ENCODE measurements around the gene ZNF474. TPM values are rescaled to one million over a fixed set of nuclear protein-coding genes. Genes with fewer than 3 reads are reported as not detected.

ZNF474 gene
- total RNA-seq, 2 donors from 2014 or later = 1.7 TPM; not detected in 1

DNA sequence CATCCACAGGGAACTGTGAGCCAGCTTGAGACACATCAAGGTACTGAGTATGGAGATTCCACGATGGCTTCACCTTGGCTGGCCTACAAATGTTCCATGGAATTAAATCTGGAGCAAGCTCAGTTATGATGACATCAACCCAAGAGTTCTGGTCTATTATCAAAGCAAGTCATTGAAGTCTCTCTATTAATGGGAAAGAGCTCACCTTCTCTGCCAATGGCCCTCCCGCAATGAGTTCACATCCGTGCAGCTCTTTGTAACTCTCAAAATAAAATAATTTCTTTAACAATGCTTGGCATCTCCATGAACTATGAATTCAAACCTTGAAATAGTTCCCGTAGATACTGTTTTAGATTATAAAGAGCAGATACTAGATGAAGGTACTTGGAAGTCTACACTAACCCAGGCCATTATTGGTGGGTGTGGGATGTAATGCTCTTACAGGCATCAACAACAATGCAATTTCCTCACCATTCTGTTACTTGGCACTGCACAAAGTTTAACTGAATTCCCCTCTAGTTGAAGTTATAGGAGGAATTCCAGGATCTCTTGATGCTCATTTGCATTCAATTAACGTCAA, 55.4 kb downstream of the ZNF474 start:
- TF ChIP-seq POLR2A (IDR thresholded peaks at IDR 0.05) (no peak), POLR2AphosphoS5 (IDR thresholded peaks at IDR 0.05) (no peak)
- TF ChIP-seq, protein P1, sequence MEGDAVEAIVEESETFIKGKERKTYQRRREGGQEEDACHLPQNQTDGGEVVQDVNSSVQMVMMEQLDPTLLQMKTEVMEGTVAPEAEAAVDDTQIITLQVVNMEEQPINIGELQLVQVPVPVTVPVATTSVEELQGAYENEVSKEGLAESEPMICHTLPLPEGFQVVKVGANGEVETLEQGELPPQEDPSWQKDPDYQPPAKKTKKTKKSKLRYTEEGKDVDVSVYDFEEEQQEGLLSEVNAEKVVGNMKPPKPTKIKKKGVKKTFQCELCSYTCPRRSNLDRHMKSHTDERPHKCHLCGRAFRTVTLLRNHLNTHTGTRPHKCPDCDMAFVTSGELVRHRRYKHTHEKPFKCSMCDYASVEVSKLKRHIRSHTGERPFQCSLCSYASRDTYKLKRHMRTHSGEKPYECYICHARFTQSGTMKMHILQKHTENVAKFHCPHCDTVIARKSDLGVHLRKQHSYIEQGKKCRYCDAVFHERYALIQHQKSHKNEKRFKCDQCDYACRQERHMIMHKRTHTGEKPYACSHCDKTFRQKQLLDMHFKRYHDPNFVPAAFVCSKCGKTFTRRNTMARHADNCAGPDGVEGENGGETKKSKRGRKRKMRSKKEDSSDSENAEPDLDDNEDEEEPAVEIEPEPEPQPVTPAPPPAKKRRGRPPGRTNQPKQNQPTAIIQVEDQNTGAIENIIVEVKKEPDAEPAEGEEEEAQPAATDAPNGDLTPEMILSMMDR (IDR thresholded peaks at IDR 0.05) = no peak
- Histone ChIP-seq H3K27ac (no peak overlapping the region), H3K9me3 (no peaks in the 10 kb centered on the region), H3K4me1 (replicated peaks) (no peaks in the 10 kb centered on the region), H3K4me3 (no peak overlapping the region), H3K36me3 (no peaks in the 10 kb centered on the region), H3K27me3 (replicated peaks; ENCODE audit: insufficient read depth) (no peaks in the 10 kb centered on the region)
- WGBS = 90% methylated on average over 5 of the region's 5 CpGs
- no peak for DNase-seq (ENCODE audit: low spot score)
- intact Hi-C loops (cut with DNase I) = no loop called here

DNA sequence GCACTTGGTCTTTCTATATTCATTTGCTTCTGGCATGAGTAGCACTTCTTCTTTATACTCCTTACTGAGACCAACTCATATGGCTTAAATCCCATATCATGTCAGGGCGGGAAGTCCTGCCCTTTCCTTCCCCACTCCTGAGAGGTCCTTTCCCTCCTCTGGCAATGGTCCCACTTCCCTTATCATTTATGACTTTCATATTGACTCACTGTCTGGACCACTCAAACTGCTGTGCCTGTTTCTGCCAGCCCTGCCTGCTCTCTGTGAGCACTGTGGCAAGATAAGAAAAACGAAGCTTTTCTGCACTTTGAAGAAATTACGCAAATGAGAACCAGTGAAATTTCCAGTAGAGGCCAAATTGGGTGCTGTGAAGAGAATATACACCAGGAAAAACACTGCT, 58.1 kb downstream of the ZNF474 start:
- Histone ChIP-seq H3K4me3 (no peak overlapping the region), H3K9me3 (no peaks in the 10 kb centered on the region), H3K27me3 (replicated peaks; ENCODE audit: insufficient read depth) (no peaks in the 10 kb centered on the region), H3K4me1 (replicated peaks) (no peaks in the 10 kb centered on the region), H3K27ac (no peak overlapping the region), H3K36me3 (no peaks in the 10 kb centered on the region)
- WGBS = 69% methylated on average over 3 of the region's 3 CpGs
- no peak for DNase-seq (ENCODE audit: low spot score)
- TF ChIP-seq, protein P1 (IDR thresholded peaks at IDR 0.05) = no peak
- no peak for TF ChIP-seq POLR2AphosphoS5 (IDR thresholded peaks at IDR 0.05)
- no peak for TF ChIP-seq POLR2A (IDR thresholded peaks at IDR 0.05)
- intact Hi-C loops (cut with DNase I) = no loop called here

GRCh38 chr5:122190156-122190555, 60.8 kb downstream of the ZNF474 start:
- no peaks in the 10 kb centered on the region for H3K36me3 ChIP-seq
- intact Hi-C loops (cut with DNase I) = loop anchor here (5.0 kb wide), 1 partner anchor 307 kb away; no protein-coding TSS in a partner anchor
- no peaks in the 10 kb centered on the region for H3K27me3 ChIP-seq (replicated peaks; ENCODE audit: insufficient read depth)
- TF ChIP-seq POLR2A (IDR thresholded peaks at IDR 0.05) (no peak), POLR2AphosphoS5 (IDR thresholded peaks at IDR 0.05) (no peak)
- TF ChIP-seq, protein P1 (IDR thresholded peaks at IDR 0.05) = no peak
- WGBS = 56% methylated on average over 3 of the region's 3 CpGs
- no peak for DNase-seq (ENCODE audit: low spot score)
- H3K4me1 ChIP-seq (replicated peaks) = no peaks in the 10 kb centered on the region
- H3K9me3 ChIP-seq = no peaks in the 10 kb centered on the region
- no peak overlapping the region for H3K27ac ChIP-seq
- no peak overlapping the region for H3K4me3 ChIP-seq

DNA sequence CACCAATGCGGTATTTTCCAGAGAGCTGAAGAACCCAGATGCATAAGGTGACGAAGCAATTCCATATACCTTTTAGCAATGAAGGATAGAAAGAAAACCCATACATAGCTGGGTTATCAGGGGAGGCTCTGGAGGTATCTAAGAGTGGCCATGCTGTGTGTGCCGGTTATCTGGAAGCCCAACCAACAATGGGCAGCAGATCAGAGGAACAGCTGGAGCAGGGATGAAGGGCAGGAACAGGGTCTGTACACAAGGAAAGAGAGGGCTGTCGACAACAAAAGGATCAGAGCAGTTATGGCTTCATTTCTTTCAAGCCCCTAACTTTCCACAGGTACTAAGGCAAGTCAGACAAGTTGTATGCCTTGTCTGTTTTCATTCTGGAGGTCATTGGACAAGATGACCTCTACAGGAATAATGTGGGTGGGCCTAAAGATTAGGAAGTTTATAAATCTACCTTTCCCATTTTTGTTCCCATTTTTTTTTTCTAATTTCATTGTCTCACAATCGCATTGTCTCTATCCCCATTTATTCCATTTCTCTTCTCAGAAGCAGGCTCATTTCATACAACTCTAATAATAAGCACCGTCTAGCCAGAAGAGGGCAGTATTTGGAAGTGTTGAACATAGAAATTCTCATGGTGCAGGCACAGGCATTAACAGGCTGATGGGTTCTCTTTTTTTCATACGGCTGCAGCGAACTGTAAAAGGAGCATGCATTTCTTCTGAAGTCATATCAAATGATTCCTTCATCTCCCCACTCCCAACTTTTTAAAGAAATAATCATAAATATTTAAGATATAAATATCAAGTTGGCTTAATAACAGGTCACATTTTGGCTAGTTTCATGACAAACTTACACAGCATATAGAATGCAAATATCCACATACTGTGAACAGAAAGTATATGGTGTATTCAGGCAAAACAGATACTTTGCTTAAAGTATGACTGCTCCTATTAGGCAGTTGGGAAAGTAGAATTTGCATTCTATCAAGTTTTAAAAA, 63.5 kb downstream of the ZNF474 start:
- 44% methylated on average over 8 of the region's 8 CpGs for WGBS
- intact Hi-C loops (cut with DNase I) = loop anchor here (5.0 kb wide), 1 partner anchor 305 kb away; no protein-coding TSS in a partner anchor
- H3K36me3 ChIP-seq = no peaks in the 10 kb centered on the region

More for the DNA sequence above, 63.5 kb downstream of the ZNF474 start:
- H3K4me1 ChIP-seq (replicated peaks) = no peaks in the 10 kb centered on the region
- DNase-seq (ENCODE audit: low spot score) = peak; percentile 67
- H3K4me3 ChIP-seq = no peak overlapping the region
- no peak overlapping the region for H3K27ac ChIP-seq
- H3K27me3 ChIP-seq (replicated peaks; ENCODE audit: insufficient read depth) = no peaks in the 10 kb centered on the region
- no peaks in the 10 kb centered on the region for H3K9me3 ChIP-seq
- TF ChIP-seq POLR2A (IDR thresholded peaks at IDR 0.05) (no peak), POLR2AphosphoS5 (IDR thresholded peaks at IDR 0.05) (peak; percentile 30)
- TF ChIP-seq, protein P1 (IDR thresholded peaks at IDR 0.05) = peak in 3 of 4 experiments; percentile 55 to 70 (median 63)

All from prostate gland (tissue), 2 donors.